ENCODE results near the gene ZNF256. TPM values are rescaled to one million over a fixed set of nuclear protein-coding genes. Genes with fewer than 3 reads are reported as not detected.

The ZNF256 gene
- total and polyA plus RNA-seq, 9 of the 15 experiments (the other 6 are each of a cell fraction or from before 2014, with no cell fraction given) = 0.07 to 0.36 (median 0.21) TPM; not detected in 1

GRCh38 chr19:57914531-57914930 lies 33.0 kb downstream of the ZNF256 start:
- TF ChIP-seq POLR2AphosphoS2 (IDR thresholded peaks at IDR 0.05; ENCODE audit: low read length) (no peak), HLTF (IDR thresholded peaks at IDR 0.05) (no peak), ZNF174 (CRISPR knock-in tag; IDR thresholded peaks at IDR 0.05) (no peak), ZNF699 (CRISPR knock-in tag; IDR thresholded peaks at IDR 0.05; ENCODE audit: insufficient replicate concordance) (no peak), ZNF507 (tag; conservative IDR thresholded peaks at IDR 0.05) (no peak), ARID1B (IDR thresholded peaks at IDR 0.05) (no peak), TAF7 (tag; IDR thresholded peaks at IDR 0.05) (no peak), ZNF57 (CRISPR knock-in tag; IDR thresholded peaks at IDR 0.05) (no peak), ETS2 (tag; IDR thresholded peaks at IDR 0.05; ENCODE audit: borderline replicate concordance, poor library complexity, severe bottlenecking) (no peak), HNRNPK (IDR thresholded peaks at IDR 0.05; ENCODE audit: low read depth, low read length, poor library complexity, severe bottlenecking) (no peak)
- no peaks in the 10 kb centered on the region for H3K9me3 ChIP-seq (replicated peaks; ENCODE audit: control insufficient read depth, insufficient read depth, low read depth, low read length)
- H3K4me2 ChIP-seq (ENCODE audit: insufficient read depth, low read length) = no peak overlapping the region
- in situ Hi-C loops (cut with MboI) (loop anchor here (5.0 kb wide), 1 partner anchor 57 kb away; no protein-coding TSS in a partner anchor), intact Hi-C loops (cut with micrococcal nuclease) (no loop called here)
- DNase-seq (ENCODE audit: extremely low read depth in 1 of 4, low spot score in 3 of 4) (no peak), FAIRE-seq (no peak), ATAC-seq (no peak)
- H4K20me1 ChIP-seq (replicated peaks; ENCODE audit: control insufficient read depth, insufficient read depth, low read length) = no peaks in the 10 kb centered on the region
- H3K9ac ChIP-seq (ENCODE audit: insufficient read depth in 1 of 2, low read depth in 2 of 2, low read length in 2 of 2) = no peak overlapping the region
- ChIA-PET CTCF (ENCODE audit: low intra/inter-chr PET ratio) (no interaction called here), POLR2A (interaction anchor here (0.6 kb wide), 1 partner anchor 650 kb away, joined by 3 read pairs; no protein-coding TSS in a partner anchor)
- WGBS (ENCODE audit: insufficient coverage, low coverage, missing lambda C conversion rate) = 39% methylated on average over 2 of the region's 3 CpGs
- H3K4me1 ChIP-seq (replicated peaks in 1 of 2; ENCODE audit: control insufficient read depth in 2 of 2, insufficient read depth in 2 of 2, low read length in 2 of 2) = no peaks in the 10 kb centered on the region; a peak in 2 of 5 replicates
- peaks cover 11% of the 10 kb centered on the region; the same call in 2 of the 3 replicates for H3K79me2 ChIP-seq (ENCODE audit: control insufficient read depth, insufficient read depth, low read length)
- no peaks in the 10 kb centered on the region for H3K27me3 ChIP-seq (ENCODE audit: control insufficient read depth in 2 of 2, insufficient read depth in 2 of 2, low read length in 2 of 2)
- no peaks in the 10 kb centered on the region for H3K9me1 ChIP-seq (ENCODE audit: control insufficient read depth, insufficient read depth, low read length)
- H3K27ac ChIP-seq (ENCODE audit: extremely low read depth, low read depth, low read length) = no peak overlapping the region
- no peak overlapping the region for H2AFZ ChIP-seq (ENCODE audit: low read depth, low read length)
- peaks cover 13% of the 10 kb centered on the region; the same call in 2 of the 3 replicates for H3K36me3 ChIP-seq (ENCODE audit: control insufficient read depth, insufficient read depth, low read length)
- H3K4me3 ChIP-seq = no peak overlapping the region
- no TSS peak for BruUV-seq (replicated peaks)

Data from K562 (cell line).